Right renal cortex interstitium (tissue), 3 donors: Measurements from ENCODE around the gene GAD1. TPM values are rescaled to one million over a fixed set of nuclear protein-coding genes. Genes with fewer than 3 reads are reported as not detected.

ENCODE experiments used
- DNase-seq, 3 donors: peaks; one replicate each; pipeline ENCODE4 v3.0.0-alpha.2; 2013; ENCODE audit warnings: low read depth in 3 of 3, low spot score in 2 of 3
- polyA plus RNA-seq, 3 donors: library from polyadenylated mRNA; unstranded; fragments of 120-200 nt; gene quantifications; one replicate each; pipeline ENCODE4 v1.2.1, GENCODE V29; 2013; ENCODE audit not compliant: insufficient read length in 3 of 3

The GAD1 gene
- polyA plus RNA-seq, 3 donors: 0.53 to 1.2 (median 1.0) TPM

DNA sequence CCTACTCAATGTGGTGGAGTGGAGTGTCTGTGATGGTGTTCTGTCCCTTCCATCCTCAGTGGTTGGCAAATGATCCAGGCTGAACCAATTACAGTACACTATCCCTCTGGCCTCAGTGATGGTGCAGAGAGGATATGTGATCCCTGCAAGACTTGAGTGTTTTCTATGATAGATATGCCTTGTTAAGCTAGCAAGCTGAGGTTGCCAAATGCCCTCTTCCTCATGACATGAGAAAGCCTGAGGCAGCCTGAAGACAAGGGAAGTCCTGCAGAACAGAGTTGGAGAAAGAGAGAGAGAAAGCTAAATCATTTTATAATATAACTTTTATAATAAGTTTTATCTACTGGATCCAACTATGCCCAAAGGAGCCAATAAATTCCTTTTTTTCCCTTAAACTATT is 70.8 kb downstream of the GAD1 start:
- no peak for DNase-seq

DNA sequence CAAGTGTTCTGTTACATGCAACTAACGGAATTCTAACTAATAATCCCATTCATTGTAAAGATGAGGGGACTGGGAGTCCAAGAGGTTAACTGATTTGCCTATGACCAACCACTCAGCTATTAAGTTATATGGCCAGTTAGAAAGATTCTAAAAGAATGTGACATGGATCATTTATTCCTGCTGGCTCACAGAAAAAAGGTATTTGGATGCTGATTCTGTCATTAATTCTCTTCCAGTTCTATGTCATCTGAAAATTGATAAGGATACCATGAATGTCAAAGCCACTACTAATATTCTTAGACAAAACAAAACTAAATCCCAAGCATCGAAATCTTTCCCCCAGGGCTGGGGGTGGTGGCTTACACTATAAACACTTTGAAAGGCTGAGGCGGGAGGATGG is 71.2 kb downstream of the GAD1 start:
- DNase-seq: no peak

DNA sequence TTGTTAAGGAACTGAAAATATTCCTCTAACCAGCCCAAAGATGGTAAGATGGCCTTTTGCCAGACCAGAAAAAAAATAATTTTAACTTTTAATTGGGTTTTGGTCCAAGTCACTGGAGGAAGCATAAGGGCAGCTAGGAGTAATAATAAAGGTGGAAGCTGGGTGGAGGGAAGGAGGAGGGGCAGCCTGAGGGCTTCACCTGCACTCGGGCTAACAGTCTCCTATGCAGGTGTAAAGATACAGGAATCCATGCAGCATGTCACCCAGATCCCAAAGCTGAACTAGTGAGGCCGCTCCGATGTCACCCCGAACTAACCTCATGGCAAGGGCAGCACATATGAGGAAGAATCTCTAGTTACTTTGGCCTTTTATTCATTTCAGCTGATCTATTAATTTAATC is 75.2 kb downstream of the GAD1 start:
- DNase-seq: no peak

DNA sequence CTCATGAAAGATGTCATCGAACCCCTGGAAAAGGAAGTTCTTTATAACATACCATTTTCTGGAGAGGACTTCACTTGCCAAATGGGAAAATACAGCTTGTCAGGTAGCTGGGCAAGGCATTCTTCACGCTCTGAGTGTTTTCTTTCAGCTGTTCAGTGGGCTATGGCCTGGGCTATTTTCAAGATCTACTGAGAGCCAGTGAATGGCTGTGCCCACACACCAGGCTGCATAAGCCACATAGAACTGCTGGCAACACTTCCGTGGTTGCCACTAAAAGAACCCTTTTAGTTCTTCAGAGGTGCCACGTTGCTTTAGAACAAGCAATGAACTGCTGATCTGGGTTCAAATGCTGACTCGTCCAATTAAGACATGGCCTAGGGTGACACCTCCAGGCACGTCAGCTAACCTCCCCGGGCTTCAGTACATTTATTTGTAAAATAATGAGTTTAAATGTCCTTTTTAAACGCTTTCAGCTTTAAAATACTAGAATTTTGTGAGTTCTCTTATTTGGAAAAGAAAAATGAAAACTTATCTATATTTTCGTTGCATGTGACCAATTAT is 75.8 kb downstream of the GAD1 start:
- no peak for DNase-seq

DNA sequence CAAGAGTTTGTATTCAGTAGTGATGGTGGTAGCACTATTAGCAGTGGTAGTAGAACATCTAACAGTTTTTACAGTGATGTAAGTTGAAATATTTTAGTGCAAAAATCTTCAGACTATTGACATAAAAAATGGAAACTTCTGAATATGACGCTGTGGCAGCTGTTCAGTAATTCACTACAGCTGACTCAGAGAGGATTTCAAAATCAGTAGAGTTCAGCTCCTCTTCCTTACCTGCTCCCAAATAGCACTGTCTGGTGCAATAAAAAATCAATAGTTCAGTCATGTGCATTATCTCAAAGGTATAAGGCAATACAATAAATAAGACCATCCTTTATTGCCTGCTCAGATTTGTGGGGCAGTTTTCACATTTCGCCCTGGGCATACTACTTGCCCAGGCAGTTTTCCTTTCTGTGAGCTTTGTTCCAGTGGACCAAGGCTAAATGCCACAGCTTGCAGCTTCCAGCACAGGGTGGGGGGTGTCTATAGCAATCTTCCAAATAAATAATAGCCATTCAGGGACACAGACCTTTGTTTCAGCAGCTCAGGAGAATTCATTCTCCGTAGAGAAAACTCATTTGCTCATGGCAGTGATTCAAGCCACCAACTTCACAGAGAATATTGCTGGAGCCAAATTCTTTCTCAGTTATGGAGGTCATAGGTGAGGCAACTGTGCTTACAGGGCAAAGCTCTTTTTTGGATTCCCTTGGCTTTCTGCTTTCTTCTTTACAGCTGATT is 78.5 kb downstream of the GAD1 start:
- DNase-seq: no peak

DNA sequence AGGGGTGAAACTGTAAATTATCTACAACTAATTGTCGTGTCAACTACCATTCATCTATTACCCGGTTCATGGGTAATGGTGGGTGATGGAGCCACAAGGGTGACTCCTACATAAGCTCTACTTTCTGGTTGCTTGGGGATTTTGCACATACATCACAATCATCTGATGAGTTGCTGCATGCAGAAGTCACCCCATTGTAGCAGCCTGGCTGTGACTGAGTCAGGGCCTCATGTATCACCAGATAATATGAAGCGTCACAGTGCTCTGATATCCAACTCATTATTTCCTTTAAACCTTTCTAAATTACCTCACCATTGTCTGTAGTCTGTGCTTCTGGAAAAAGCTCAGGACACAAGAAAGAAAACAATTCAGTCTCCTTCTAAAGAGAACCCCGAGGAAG is 79.9 kb downstream of the GAD1 start:
- no peak for DNase-seq

DNA sequence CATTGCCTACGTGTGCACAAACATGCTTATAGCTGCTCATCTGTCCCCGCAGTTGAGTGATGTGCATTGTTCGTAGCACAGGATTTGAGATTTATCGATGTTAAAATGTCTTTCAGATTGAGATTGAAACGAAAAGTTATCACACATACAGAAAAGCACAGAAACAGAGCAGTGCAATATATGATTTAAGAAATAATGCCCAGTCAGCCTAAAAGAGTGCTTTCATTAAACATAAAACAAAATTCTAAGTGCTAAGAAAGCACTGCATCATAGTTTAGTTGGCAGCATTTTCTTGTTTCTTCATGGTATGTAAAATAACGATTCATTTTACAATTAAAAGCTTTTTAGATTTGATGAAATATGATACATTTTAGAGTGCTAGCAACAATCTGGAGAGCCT is 80.4 kb downstream of the GAD1 start:
- no peak for DNase-seq

DNA sequence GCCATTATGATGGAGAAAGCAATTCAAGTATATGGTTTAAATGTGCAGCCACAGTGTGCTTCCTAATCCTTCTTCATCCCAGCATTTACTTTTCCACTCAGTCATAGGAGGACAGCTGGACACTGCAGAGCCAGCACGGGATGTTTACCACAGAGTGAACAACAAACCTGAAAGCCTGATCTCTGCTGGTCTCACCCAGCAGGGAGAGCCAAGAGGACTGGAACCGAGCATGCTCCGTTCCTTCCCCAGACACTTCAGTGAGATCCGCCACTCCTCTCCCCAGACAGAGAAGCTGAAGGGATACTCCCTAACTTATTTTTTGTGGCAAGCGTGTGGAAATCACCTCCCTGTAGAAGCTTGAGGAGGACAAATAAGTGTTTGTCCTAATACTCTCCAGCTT is 89.2 kb downstream of the GAD1 start:
- DNase-seq: no peak

Other genes with a start within 250 kb of the GAD1 start
- under 1 TPM; 0.28 to 0.71 (median 0.38) TPM for gene SP5, start 101.5 kb upstream of the GAD1 start, polyA plus RNA-seq
- 1 to 10 TPM; 2.2 to 3.1 (median 2.7) TPM for gene ERICH2, start 46.5 kb upstream of the GAD1 start, polyA plus RNA-seq
- gene GORASP2, start 112.4 kb downstream of the GAD1 start, polyA plus RNA-seq: 10 to 100 TPM; 86.1 to 92.4 (median 92.0) TPM